Superior temporal gyrus (tissue), 1 donor: ENCODE results near the gene MAN2B2.

Experiments used
- DNase-seq: peaks from one replicate; pipeline ENCODE4 v3.0.0-alpha.2; 2016; ENCODE audit errors: extremely low spot score

The MAN2B2 gene

DNA sequence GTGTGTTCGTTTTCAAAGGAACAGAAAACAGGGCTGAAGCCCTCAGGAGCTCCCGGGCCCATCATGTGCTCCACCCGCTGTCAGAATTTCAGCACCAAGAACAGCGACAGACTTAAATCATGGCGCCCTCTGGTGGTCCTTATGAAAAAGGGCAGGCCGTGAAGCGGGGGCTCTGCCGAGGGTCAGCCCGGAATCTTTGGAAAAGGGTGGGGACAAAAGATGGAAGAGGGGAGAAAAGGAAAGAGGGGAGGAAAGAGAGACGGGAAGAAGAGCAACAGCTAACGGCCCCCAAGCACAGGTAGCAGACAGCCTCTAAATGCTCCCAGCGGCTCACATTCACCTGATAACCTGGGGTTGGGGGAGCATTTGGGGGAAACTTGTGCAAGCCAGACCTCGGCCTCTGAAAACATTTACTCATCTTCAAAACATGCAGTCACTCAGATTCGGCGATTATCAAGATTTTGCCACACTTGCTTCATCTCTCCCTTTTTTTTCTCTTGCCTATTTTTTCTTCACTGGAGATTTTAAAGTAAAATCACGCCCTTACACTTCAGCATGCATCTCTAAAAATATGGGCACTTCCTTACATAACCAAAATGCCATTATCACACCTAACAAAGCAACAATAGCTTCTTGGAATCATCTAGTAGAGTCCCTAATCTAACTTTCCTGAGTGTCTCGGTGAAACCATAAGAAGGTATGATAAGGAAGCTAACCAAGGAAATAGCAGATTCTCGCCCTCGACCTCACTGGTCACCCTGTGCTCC, 28.1 kb upstream of the MAN2B2 start:
- DNase-seq: peak; percentile 87

DNA sequence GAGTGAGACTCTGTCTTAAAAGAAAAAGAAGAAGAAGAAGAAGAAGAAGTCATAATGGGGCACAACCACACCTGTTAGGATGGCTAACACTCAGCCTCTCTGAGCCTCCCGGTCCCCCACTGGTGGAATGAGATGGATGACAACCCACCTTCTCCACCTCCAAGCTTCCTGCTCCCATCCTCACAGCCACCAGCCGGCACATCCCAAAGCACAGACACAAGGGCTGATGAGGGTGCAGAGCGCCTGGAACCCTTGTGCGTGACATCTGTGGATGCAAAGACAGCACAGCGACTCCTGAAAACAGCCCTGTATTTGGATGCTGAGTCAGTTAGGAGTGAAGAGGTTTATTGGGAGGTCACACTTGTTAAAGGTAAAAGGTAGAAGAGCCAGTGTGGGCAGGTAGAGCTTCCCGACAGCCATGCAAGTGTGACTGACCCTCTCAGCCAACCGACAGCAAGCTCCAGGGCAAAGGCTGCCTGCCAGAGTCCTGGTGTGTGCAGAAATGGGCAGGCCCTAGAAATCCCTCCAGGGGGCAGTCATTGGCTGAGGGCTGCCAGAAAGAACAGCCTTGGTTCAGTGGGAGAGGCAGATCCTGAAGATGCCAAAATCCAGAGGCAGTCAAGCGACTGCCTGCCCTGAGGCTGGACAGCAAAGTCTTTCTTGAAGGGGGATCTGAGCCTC, 26.6 kb upstream of the MAN2B2 start:
- DNase-seq: no peak

GRCh38 chr4:6548882-6549230, 26.1 kb upstream of the MAN2B2 start:
- no peak for DNase-seq

DNA sequence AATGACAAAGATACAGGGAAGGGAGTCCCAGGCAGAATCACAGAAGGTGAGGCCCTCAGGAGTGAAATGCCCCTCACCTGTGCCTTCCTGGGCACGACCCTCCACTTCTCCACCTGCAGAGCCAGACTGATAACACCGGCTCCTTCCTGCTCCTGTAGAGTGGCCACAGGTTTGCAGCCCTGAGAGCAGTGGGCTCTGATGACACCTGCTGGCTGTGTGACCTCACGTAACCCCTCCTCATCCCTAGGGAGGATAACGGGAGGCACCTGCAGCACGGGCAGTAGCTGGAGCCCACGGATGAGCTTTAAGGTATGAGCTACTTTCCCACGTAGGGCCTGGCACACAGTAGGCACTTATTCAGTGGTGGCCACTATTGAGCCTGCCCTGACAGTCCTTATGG, 25.5 kb upstream of the MAN2B2 start:
- DNase-seq: no peak

GRCh38 chr4:6549890-6550620, 24.9 kb upstream of the MAN2B2 start:
- DNase-seq: no peak

- no peak for DNase-seq
Observed at GRCh38 chr4:6550821-6551220, 24.2 kb upstream of the MAN2B2 start.

GRCh38 chr4:6551660-6552059, 23.3 kb upstream of the MAN2B2 start:
- no peak for DNase-seq

GRCh38 chr4:6555519-6555918, 19.5 kb upstream of the MAN2B2 start:
- no peak for DNase-seq

GRCh38 chr4:6556263-6556662, 18.7 kb upstream of the MAN2B2 start:
- DNase-seq: no peak

DNA sequence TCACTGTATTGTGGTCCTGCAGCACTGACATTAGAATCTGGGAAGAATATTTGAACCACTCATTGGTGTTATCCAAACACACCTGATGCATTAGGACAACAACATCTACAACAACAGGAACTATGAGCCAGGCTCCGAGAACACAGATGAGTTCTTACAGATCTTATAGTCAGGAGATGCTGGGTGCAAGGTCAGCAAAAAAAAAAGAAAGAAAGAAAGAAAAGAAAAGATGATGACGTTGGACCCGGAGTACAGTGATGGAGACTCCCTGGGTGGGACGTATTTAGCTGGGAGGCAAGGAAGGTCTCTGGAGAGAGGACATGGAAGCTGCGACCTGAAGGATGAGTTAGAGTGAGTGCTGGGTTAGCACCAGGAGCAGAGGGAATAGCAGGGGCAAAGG, 17.8 kb upstream of the MAN2B2 start:
- no peak for DNase-seq

DNA sequence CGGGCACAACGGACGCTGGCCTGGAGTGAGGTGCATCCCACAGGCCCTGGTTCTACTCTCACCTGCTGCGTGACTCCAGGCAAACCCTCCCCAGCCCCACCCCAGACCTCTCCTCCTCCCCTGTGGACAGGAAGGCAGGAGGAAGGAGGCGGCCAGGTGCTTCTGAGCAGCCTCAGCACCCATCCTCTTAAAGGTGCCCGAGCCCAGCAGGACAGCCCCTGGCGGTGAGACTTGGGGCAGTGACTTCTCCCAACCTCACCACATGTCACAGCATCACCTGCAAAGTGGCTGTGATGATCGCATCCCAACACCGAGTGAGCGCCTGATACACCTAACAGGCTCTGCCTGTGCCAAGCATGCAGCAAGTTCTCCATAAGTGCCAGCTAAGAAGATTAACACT, 17.1 kb upstream of the MAN2B2 start:
- no peak for DNase-seq

- no peak for DNase-seq
Observed at GRCh38 chr4:6560416-6561172, 14.4 kb upstream of the MAN2B2 start.

DNA sequence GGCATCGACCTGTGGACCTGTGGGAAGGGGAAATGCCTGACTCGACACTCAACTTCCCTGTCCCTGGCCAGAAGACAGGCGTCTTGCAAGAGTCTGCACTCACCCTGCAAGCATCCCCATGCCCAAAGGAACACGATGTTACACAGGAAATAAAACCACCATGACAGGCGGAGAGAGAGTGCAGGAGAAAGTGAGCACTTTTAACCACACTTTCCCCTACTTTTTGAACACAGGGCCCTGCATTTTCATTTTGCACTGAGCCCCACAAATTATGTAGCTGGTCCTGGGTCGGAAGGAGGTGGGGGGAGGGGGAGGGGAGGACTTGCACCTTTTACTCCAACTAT, 13.8 kb upstream of the MAN2B2 start:
- no peak for DNase-seq

DNA sequence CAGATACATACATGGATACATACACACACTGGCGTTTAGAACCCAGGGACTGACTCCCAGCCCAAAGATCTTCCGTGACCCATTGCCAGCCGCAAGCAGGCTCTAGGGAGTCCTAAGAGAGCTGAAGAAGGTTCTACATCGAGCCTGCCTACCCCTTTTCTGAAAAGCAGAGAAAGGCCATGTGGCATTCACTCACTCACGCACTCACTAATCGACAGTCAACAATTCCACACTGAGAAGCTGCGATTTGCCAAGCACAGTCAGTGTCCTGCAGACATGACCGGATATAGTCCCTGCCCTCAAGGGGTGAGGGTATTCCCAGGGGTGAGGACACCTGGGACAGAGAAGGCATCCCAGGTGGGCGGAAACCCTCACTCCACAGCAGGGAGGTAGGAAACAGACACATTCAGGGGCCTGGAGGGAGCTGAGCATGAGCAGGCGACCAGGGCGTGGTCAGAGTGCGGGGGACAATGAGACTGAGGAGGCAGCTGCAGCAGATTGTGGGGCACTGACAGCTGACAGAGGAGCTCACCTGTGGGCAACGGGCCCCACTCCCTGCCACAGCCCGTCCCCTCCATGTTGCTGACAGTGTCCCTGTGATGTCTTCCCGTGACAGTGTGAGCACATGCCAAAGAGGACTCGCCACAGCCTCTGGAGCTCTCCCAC, 13.2 kb upstream of the MAN2B2 start:
- no peak for DNase-seq

GRCh38 chr4:6562931-6563901, 11.8 kb upstream of the MAN2B2 start:
- no peak for DNase-seq

GRCh38 chr4:6563935-6564645, 10.9 kb upstream of the MAN2B2 start:
- no peak for DNase-seq

GRCh38 chr4:6565691-6566390, 9.1 kb upstream of the MAN2B2 start:
- no peak for DNase-seq

- no peak for DNase-seq
Observed at GRCh38 chr4:6566391-6567190, 8.4 kb upstream of the MAN2B2 start.
